ENCODE results near the gene TRIM36. TPM values are rescaled to one million over a fixed set of nuclear protein-coding genes. Genes with fewer than 3 reads are reported as not detected.

TRIM36 gene
- total RNA-seq, 1 donor from 2014 or later: 99.4 TPM

DNA sequence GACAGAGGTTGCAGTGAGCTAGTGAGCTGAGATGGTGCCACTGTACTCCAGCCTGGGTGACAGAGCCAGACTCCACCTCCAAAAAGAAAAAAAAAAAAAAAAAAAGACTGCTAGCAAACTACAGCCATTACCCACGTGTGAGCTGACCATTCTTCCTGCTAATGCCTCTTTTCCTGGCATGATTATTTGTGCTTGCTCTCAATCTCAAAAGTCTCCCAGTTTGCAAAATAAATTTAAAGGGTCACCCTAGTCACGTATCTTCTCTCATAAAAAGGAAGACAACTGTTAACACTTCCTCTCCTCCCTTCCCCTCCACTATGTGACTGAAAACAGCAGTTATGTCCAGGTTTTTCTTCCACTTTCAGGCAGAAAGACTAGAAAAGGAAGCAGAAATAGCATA is 37.2 kb downstream of the TRIM36 start:
- H3K36me3 Mint-ChIP-seq (ENCODE audit: unreplicated experiment): no peaks in the 10 kb centered on the region
- H3K27ac Mint-ChIP-seq (ENCODE audit: unreplicated experiment): no peak overlapping the region
- TF ChIP-seq, protein P1, sequence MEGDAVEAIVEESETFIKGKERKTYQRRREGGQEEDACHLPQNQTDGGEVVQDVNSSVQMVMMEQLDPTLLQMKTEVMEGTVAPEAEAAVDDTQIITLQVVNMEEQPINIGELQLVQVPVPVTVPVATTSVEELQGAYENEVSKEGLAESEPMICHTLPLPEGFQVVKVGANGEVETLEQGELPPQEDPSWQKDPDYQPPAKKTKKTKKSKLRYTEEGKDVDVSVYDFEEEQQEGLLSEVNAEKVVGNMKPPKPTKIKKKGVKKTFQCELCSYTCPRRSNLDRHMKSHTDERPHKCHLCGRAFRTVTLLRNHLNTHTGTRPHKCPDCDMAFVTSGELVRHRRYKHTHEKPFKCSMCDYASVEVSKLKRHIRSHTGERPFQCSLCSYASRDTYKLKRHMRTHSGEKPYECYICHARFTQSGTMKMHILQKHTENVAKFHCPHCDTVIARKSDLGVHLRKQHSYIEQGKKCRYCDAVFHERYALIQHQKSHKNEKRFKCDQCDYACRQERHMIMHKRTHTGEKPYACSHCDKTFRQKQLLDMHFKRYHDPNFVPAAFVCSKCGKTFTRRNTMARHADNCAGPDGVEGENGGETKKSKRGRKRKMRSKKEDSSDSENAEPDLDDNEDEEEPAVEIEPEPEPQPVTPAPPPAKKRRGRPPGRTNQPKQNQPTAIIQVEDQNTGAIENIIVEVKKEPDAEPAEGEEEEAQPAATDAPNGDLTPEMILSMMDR (IDR thresholded peaks at IDR 0.05; ENCODE audit: partially characterized antibody, unreplicated experiment): no peak
- no peaks in the 10 kb centered on the region for H3K27me3 Mint-ChIP-seq (ENCODE audit: unreplicated experiment)
- no peak overlapping the region for H3K4me3 Mint-ChIP-seq (ENCODE audit: unreplicated experiment)
- no peak for DNase-seq
- no peaks in the 10 kb centered on the region for H3K4me1 Mint-ChIP-seq (ENCODE audit: low read depth, unreplicated experiment)
- no peaks in the 10 kb centered on the region for H3K9me3 Mint-ChIP-seq (ENCODE audit: unreplicated experiment)

DNA sequence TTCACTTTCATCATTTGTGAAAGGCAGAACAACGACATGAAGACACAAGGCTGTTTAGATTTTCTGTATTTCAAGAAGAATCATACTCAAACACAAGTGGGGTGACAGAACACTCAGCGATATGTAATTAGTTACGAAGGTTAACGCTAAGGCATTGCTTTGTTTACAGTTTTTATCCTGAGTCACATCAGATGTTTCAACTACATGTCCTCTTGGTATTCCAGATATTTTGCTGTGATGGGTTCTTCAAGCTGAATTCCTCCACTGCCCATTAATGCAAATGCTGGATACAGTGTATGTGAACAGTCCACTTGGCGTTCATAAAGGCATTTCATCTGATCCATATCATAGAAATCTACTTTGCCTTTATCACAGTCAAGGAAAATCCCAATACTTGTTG is 43.4 kb downstream of the TRIM36 start:
- no peak for DNase-seq
- Mint-ChIP-seq H3K4me3 (ENCODE audit: unreplicated experiment) (no peak overlapping the region), H3K27ac (ENCODE audit: unreplicated experiment) (no peak overlapping the region)

DNA sequence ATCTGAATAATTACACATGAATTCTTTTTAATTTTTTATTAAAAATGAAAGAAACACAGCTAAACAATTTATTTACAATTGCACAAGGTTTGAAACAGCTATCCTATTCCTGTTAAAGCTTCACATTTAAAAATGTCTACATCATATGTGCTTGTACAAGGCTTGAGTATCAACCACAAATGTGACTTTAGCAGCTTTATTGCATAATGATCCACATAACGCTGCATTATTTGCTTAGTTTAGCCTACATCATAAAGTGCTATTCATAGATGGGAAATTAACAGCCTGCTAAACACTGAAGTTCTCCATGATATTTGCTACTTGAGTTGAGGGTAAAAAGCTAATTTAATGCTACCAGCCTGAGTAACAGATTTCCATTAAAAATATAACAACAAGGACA is 45.0 kb downstream of the TRIM36 start:
- Mint-ChIP-seq H3K27ac (ENCODE audit: unreplicated experiment) (no peak overlapping the region), H3K9me3 (ENCODE audit: unreplicated experiment) (peaks cover 3% of the 10 kb centered on the region), H3K27me3 (ENCODE audit: unreplicated experiment) (peaks cover 6% of the 10 kb centered on the region), H3K36me3 (ENCODE audit: unreplicated experiment) (peaks cover 6% of the 10 kb centered on the region), H3K4me3 (ENCODE audit: unreplicated experiment) (no peak overlapping the region), H3K4me1 (ENCODE audit: low read depth, unreplicated experiment) (no peaks in the 10 kb centered on the region)
- TF ChIP-seq, protein P1 (IDR thresholded peaks at IDR 0.05; ENCODE audit: partially characterized antibody, unreplicated experiment): no peak
- DNase-seq: no peak

More for the DNA sequence above, 43.4 kb downstream of the TRIM36 start:
- peaks cover 2% of the 10 kb centered on the region for H3K27me3 Mint-ChIP-seq (ENCODE audit: unreplicated experiment)
- no peaks in the 10 kb centered on the region for H3K36me3 Mint-ChIP-seq (ENCODE audit: unreplicated experiment)
- H3K9me3 Mint-ChIP-seq (ENCODE audit: unreplicated experiment): peaks cover 1% of the 10 kb centered on the region
- no peaks in the 10 kb centered on the region for H3K4me1 Mint-ChIP-seq (ENCODE audit: low read depth, unreplicated experiment)
- TF ChIP-seq, protein P1 (IDR thresholded peaks at IDR 0.05; ENCODE audit: partially characterized antibody, unreplicated experiment): no peak

DNA sequence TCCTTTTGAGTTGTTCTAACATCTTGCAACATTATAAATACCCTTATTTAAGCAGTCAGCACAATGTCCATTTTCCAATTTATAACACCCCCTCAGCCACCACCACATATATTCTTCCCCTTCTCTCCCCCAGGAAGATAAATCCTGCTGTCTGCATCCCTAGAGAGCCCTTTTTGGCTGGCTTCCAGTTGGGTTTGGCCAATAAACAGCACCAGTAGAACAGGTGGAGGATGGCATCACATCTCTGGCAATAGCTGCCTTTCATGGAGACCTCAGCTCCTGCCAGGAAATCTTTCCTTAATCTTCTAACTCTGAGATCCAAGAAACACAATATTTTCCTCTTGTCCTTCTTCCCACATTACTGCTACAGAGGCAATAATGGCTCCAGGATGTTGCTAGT is 53.7 kb downstream of the TRIM36 start:
- H3K4me1 Mint-ChIP-seq (ENCODE audit: low read depth, unreplicated experiment): no peaks in the 10 kb centered on the region
- H3K9me3 Mint-ChIP-seq (ENCODE audit: unreplicated experiment): peaks cover 5% of the 10 kb centered on the region
- TF ChIP-seq, protein P1 (IDR thresholded peaks at IDR 0.05; ENCODE audit: partially characterized antibody, unreplicated experiment): no peak
- H3K27ac Mint-ChIP-seq (ENCODE audit: unreplicated experiment): no peak overlapping the region
- DNase-seq: no peak
- no peak overlapping the region for H3K4me3 Mint-ChIP-seq (ENCODE audit: unreplicated experiment)
- H3K27me3 Mint-ChIP-seq (ENCODE audit: unreplicated experiment): peaks cover 4% of the 10 kb centered on the region
- peaks cover 12% of the 10 kb centered on the region for H3K36me3 Mint-ChIP-seq (ENCODE audit: unreplicated experiment)

DNA sequence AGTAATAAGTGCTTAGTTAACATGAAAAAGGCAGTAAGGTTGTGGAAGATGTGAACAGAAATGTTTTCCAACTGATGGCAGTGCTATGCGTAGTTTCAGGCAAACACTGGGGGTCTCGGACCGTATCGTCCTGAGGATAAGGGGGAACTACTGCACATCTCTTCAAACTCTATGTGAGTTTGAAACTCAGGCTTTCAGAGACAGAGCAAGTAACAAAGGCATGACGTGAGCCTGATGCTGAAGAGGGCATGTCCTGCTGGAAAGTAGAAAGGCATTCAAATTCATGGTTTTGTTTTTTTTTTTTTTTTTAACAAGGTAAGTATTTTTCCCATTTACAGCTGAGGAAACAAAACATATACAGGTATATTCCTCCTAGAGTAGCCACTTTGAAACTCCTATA is 59.9 kb downstream of the TRIM36 start:
- H3K4me3 Mint-ChIP-seq (ENCODE audit: unreplicated experiment): no peak overlapping the region
- TF ChIP-seq, protein P1 (IDR thresholded peaks at IDR 0.05; ENCODE audit: partially characterized antibody, unreplicated experiment): no peak
- no peaks in the 10 kb centered on the region for H3K27me3 Mint-ChIP-seq (ENCODE audit: unreplicated experiment)
- H3K9me3 Mint-ChIP-seq (ENCODE audit: unreplicated experiment): no peaks in the 10 kb centered on the region
- H3K4me1 Mint-ChIP-seq (ENCODE audit: low read depth, unreplicated experiment): no peaks in the 10 kb centered on the region
- DNase-seq: no peak
- H3K36me3 Mint-ChIP-seq (ENCODE audit: unreplicated experiment): no peaks in the 10 kb centered on the region
- H3K27ac Mint-ChIP-seq (ENCODE audit: unreplicated experiment): no peak overlapping the region

Data from glutamatergic neuron (in vitro differentiated cells).